ENCODE measurements around the gene BLACAT1.
A peak's percentile ranks its signal among the peaks of the same experiment; 100 is the strongest.
"Not testable (repeated sequence)": the region's sequence is repeated elsewhere in the genome, so short reads cannot be mapped to it uniquely, and the experiment has no call there.

BLACAT1 gene

DNA sequence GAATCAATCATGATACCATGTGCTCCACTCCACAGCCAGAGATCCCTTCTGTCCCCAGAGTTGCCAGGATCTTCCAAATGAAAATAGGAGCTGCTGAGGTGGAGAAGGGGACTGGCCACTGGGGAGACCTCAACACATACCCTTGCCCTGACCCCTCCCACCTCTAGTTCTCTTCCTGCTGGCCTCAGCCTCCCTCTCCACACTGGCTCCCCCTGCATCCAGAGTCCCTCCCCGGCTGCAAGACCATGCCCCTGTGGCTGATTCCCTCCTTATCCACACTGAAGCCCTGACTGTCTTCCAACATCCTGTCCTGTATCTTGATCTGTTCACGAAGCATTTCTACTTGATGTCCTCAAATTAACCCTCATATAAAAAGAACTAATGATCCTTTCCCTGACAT, 27.5 kb upstream of the BLACAT1 start:
- no peak for DNase-seq

GRCh38 chr1:205482587-205482986, 26.7 kb upstream of the BLACAT1 start:
- not testable (repeated sequence) for DNase-seq

- DNase-seq = no peak
These were observed 25.8 kb upstream of the BLACAT1 start for GRCh38 chr1:205481629-205482151.

DNA sequence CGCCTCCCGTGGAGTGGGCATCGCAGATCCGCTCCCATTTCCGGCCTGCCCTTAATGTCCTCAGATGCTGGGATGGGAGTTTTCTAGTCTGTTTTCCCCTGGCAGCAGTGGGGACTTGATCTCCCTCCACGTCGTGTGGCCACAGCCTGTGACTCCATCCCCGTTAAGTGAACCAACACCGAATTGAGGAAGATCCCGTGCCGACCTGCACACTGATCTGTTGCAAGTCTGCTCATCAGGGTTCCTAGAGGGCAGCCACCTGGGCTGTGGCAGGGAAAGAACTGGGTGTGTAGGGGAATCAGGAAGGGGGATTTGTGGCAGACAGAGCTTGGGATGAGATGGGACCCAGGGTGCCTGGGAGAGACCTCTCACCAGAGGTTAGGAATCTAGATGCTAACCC, 25.4 kb upstream of the BLACAT1 start:
- no peak for DNase-seq

- DNase-seq = no peak
These were observed 24.6 kb upstream of the BLACAT1 start for GRCh38 chr1:205480349-205480985.

GRCh38 chr1:205478985-205479384, 23.1 kb upstream of the BLACAT1 start:
- not testable (repeated sequence) for DNase-seq

GRCh38 chr1:205477759-205478247, 22.0 kb upstream of the BLACAT1 start:
- DNase-seq = peak; percentile 95

- no peak for DNase-seq
These were observed 21.4 kb upstream of the BLACAT1 start for GRCh38 chr1:205477121-205477758.

DNA sequence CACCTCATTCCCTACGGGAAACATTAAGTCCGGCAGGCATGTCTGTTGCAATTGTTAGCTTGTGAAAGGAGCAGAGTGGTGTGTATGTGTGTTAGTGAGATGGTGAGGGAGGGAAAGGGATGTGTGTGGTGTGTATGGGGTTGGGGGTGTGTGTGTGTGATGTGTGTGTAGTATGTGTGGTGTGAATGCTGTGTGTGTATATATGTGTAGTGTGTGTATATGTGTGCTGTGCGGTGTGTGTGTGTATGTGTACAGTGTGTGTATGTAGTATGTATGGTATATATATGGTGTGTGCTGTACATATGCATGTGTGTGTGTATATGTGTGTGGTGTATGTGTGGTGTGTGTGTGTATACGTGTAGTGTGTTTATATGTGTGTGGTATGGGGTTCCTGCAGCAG, 20.8 kb upstream of the BLACAT1 start:
- no peak for DNase-seq

DNA sequence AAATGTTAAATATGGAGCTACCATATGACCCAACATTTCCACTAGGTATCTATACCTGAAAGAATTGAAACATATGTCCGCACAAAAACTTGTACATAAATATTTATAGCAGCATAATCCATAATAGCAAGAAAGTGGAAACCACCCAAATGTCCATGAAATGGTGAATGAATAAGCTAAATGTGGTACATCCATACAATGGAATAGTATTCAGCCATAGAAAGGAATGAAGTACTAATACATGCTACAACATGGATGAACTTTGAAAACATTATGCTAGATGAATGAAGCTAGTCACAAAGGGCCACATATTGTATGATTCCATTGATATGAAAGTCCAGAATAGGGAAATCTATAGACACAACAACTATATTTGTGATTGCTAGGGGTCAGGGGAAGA, 20.0 kb upstream of the BLACAT1 start:
- DNase-seq = no peak

GRCh38 chr1:205474571-205474970, 18.7 kb upstream of the BLACAT1 start:
- no peak for DNase-seq

- DNase-seq = no peak
These were observed 18.1 kb upstream of the BLACAT1 start for GRCh38 chr1:205473966-205474365.

- DNase-seq = no peak
These were observed 17.6 kb upstream of the BLACAT1 start for GRCh38 chr1:205473475-205473874.

DNA sequence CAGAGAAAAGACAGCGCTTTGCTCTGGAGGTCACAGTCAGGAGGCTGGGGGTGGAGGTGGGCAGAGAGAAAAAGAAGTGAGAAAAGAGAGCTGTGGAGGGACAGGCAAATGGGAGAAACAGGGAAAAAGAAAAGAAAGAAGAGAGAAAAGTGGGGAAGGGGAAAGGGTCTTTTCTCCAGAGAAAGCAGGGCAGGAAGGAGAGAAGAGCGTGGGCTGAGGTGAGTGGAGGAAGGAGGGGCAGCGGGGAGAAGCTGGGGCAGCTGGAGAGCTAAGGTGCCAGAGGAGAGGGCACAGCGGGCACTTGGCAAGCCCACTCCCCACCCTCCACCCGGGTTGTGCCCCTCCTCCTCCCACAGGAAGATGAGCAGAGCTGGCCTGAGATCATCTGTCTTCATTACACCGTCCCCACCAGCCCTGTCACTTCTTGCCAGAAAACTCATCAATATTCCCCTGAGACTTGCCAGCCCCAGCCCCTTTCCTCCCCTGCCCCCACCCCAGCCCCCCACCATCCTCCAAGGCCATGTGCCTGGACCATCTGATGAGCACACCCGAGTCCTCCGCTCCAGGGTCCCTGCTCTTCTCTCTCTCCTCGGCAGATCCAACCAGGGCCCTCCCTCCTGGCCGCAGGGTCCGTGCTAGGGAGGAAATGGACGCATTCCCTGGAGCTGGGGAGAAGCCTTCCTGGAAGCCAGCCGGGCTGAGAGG, 17.0 kb upstream of the BLACAT1 start:
- no peak for DNase-seq

DNA sequence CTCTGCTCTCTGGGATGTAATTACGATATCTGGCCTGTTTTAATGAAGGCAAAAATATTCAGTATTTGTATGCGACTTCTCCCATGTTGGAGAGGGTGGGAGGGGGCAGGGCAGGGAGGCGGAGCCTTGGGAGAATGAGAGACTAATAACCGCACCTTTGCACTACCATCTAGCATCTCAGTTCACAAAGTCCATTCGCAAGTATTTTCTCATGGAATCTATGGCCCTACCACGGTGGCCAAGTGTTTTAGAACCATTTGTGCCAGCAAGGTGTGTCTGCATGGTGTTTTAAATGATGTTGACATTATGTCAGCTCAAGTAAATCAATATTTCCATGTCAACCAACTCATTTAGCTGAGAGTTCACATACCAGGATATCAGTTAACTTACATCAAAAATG, 14.3 kb upstream of the BLACAT1 start:
- no peak for DNase-seq

GRCh38 chr1:205466595-205467220, 10.9 kb upstream of the BLACAT1 start:
- no peak for DNase-seq

DNA sequence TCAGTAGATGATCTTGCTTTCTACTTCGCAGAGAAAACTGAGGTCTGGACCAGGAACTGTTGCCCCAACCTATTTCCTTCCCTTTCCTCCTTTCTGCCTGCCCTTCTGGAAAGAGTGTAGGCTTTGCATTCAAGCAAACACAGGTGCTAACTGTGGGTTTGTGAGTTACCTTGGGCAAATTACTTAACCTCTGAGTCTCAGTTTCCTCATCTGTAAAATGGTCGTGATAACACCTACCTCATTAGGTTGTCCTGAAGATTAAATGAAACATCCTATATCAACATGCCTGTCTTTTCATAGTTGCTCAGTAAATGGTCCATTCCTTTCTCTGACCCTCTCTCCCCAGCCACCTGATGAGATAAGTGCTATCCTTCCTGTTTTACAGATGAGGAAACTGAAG, 9.5 kb upstream of the BLACAT1 start:
- DNase-seq = no peak

- peak; percentile 50 for DNase-seq
These were observed 3.1 kb upstream of the BLACAT1 start for GRCh38 chr1:205458777-205459566.

GRCh38 chr1:205456868-205457745, 1.3 kb upstream of the BLACAT1 start:
- DNase-seq = no peak

- DNase-seq = no peak
These were observed 580 bp upstream of the BLACAT1 start for GRCh38 chr1:205456383-205456867.

DNA sequence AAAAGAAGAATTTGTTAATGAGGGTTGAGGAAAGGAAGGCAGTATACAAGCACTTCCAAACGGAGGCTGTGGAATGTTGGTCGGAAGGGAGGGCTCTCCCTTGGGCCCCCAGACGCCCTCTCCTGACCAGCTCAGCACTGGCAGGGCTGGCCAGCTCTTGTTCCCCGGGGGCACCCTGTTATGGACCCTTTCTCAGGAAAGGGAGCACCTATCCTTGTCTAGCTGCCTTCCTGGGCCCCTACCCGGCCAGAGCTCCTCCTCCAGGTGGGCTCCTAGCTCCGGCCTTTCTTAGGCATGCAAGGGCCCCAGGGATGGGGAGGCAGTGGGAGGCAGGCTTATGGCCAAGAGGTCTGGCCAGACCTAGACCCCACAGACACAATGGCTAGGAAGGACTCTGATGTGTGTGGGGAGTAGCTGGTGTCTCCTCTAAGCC, 926 bp downstream of the BLACAT1 start:
- DNase-seq = no peak

All from EL (cell line).